Fibroblast of lung (primary cell): ENCODE data around the gene CYP51A1. TPM values are rescaled to one million over a fixed set of nuclear protein-coding genes. Genes with fewer than 3 reads are reported as not detected.
"Not testable (repeated sequence)": the region's sequence is repeated elsewhere in the genome, so short reads cannot be mapped to it uniquely, and the experiment has no call there.

ENCODE experiments used
- DNase-seq, 2 donors: peaks; one replicate each; pipeline versions ENCODE4 v3.0.0 to v3.0.0-alpha.2; 2010; ENCODE audit warnings: low read depth in 2 of 2
- H2AFZ ChIP-seq: 2 replicates; pipeline ENCODE4 v1.5.1; 2012; ENCODE audit warnings: low read length, control low read depth, inconsistent platforms
- H3K27ac ChIP-seq: 2 replicates; pipeline ENCODE4 v1.5.1; 2011; ENCODE audit warnings: low read length, control low read depth; ENCODE audit not compliant: insufficient read depth
- H3K27me3 ChIP-seq: 2 replicates; pipeline ENCODE4 v1.5.1; 2011; ENCODE audit warnings: mild to moderate bottlenecking, low read length; ENCODE audit not compliant: control insufficient read depth, insufficient read depth
- H3K36me3 ChIP-seq: 2 replicates; pipeline ENCODE4 v1.5.1; 2011; ENCODE audit warnings: low read length; ENCODE audit not compliant: control insufficient read depth, insufficient read depth
- H3K4me1 ChIP-seq: 2 replicates; pipeline ENCODE4 v1.5.1; 2011; ENCODE audit warnings: low read length; ENCODE audit not compliant: control insufficient read depth, insufficient read depth; ENCODE audit errors: extremely low read depth
- H3K4me2 ChIP-seq: 2 replicates; pipeline ENCODE4 v1.5.1; 2011; ENCODE audit warnings: low read length, control low read depth; ENCODE audit not compliant: insufficient read depth; ENCODE audit errors: extremely low read depth
- H3K4me3 ChIP-seq, 4 experiments: fragments of 200-600 bp in 1 of 4; sonication (generic) in 1 of 4; replicated peaks in 1 of 4; 2 replicates each; pipeline ENCODE4 v1.5.1; 2011 to 2016; ENCODE audit warnings: low read length in 4 of 4, low read depth in 3 of 4, mild to moderate bottlenecking in 3 of 4, control low read depth in 2 of 4, inconsistent platforms in 1 of 4, mixed read lengths in 1 of 4; ENCODE audit not compliant: insufficient read depth in 1 of 4; ENCODE audit errors: control extremely low read depth in 1 of 4
- H3K79me2 ChIP-seq: 2 replicates; pipeline ENCODE4 v1.5.1; 2012; ENCODE audit warnings: mild to moderate bottlenecking, low read length, inconsistent platforms; ENCODE audit not compliant: control insufficient read depth, insufficient read depth
- H3K9ac ChIP-seq: 2 replicates; pipeline ENCODE4 v1.5.1; 2011; ENCODE audit warnings: mild to moderate bottlenecking, low read length, control low read depth; ENCODE audit not compliant: insufficient read depth
- H3K9me3 ChIP-seq: 2 replicates; pipeline ENCODE4 v1.5.1; 2012; ENCODE audit warnings: low read depth, low read length; ENCODE audit not compliant: control insufficient read depth, insufficient read depth
- H4K20me1 ChIP-seq: 2 replicates; pipeline ENCODE4 v1.5.1; 2011; ENCODE audit warnings: low read length; ENCODE audit not compliant: control insufficient read depth, insufficient read depth; ENCODE audit errors: extremely low read depth
- CTCF ChIP-seq, 2 donors: IDR thresholded peaks in 1 of 2; conservative IDR thresholded peaks in 1 of 2; 1 replicate in 1 of 2; 2 replicates in 1 of 2; pipeline ENCODE4 v1.5.1; 2011 to 2012; ENCODE audit warnings: low read length in 2 of 2, control low read depth in 1 of 2, inconsistent platforms in 1 of 2, low read depth in 1 of 2, mild to moderate bottlenecking in 1 of 2
- EZH2 ChIP-seq: IDR thresholded peaks from 2 replicates; pipeline ENCODE4 v1.5.1; 2012; ENCODE audit warnings: low read length, control low read depth, mild to moderate bottlenecking; ENCODE audit errors: missing control alignments
- polyA plus RNA-seq, 2 donors: library from polyadenylated mRNA; depleted of rRNA in 1 of 2; stranded (reverse) in 1 of 2; unstranded in 1 of 2; fragments of >200 nt; gene quantifications; 2 replicates each; pipeline ENCODE4 v1.2.1, GENCODE V29; 2011 to 2012; ENCODE audit warnings: missing spikeins in 1 of 2
- total RNA-seq: library from RNA; depleted of rRNA; stranded (reverse); fragments of >200 nt; gene quantifications from 2 replicates; pipeline ENCODE4 v1.2.1, GENCODE V29; 2014

The CYP51A1 gene
- total and polyA plus RNA-seq, 2 donors (not counting 1 experiment from before 2014, with no cell fraction given): 50.0 to 784 TPM

- H3K79me2 ChIP-seq, H4K20me1 ChIP-seq, H3K27ac ChIP-seq, H3K4me3 ChIP-seq, DNase-seq, H2AFZ ChIP-seq, H3K4me2 ChIP-seq, H3K36me3 ChIP-seq, H3K27me3 ChIP-seq, H3K4me1 ChIP-seq, H3K9me3 ChIP-seq, H3K9ac ChIP-seq: not testable (repeated sequence)
These were observed 8.5 kb upstream of the CYP51A1 start for GRCh38 chr7:92142791-92143190.

GRCh38 chr7:92141161-92141560 lies 6.9 kb upstream of the CYP51A1 start:
- Histone ChIP-seq H3K27me3 (no peaks in the 10 kb centered on the region), H3K4me3 (no peak overlapping the region), H3K9ac (no peak overlapping the region), H3K27ac (no peak overlapping the region), H3K36me3 (no peaks in the 10 kb centered on the region), H3K9me3 (no peaks in the 10 kb centered on the region), H3K4me1 (no peaks in the 10 kb centered on the region), H4K20me1 (no peaks in the 10 kb centered on the region), H3K79me2 (no peaks in the 10 kb centered on the region), H2AFZ (no peak overlapping the region), H3K4me2 (no peak overlapping the region)
- TF ChIP-seq EZH2: no peak
- TF ChIP-seq CTCF (conservative IDR thresholded peaks at IDR 0.05 in 1 of 2, IDR thresholded peaks at IDR 0.05 in 1 of 2; ENCODE audit: low read depth in 1 of 2, low read length in 2 of 2): no peak
- no peak for DNase-seq

- Histone ChIP-seq H3K36me3 (no peaks in the 10 kb centered on the region), H3K79me2 (peaks cover 17% of the 10 kb centered on the region), H3K27me3 (no peaks in the 10 kb centered on the region), H3K4me1 (peaks cover 3% of the 10 kb centered on the region), H3K9ac (no peak overlapping the region), H4K20me1 (no peaks in the 10 kb centered on the region), H3K4me3 (no peak overlapping the region), H3K27ac (no peak overlapping the region), H3K9me3 (no peaks in the 10 kb centered on the region), H3K4me2 (no peak overlapping the region), H2AFZ (no peak overlapping the region)
- DNase-seq: peak in 1 of 2 donors; percentile 33
- TF ChIP-seq EZH2 (no peak), CTCF (conservative IDR thresholded peaks at IDR 0.05 in 1 of 2, IDR thresholded peaks at IDR 0.05 in 1 of 2; ENCODE audit: low read depth in 1 of 2, low read length in 2 of 2) (no peak)
These were observed 3.3 kb upstream of the CYP51A1 start for GRCh38 chr7:92137557-92137956.
